IMR-90 (cell line): Measurements from ENCODE around the gene PCDHGC4. TPM values are rescaled to one million over a fixed set of nuclear protein-coding genes. Genes with fewer than 3 reads are reported as not detected.
A peak's percentile ranks its signal among the peaks of the same experiment; 100 is the strongest.

Source experiments
- ATAC-seq: fragments of 200-7000 bp; cut with Tn5 transposase; 2 replicates; pipeline ENCODE4 v1.9.1; 2020; ENCODE audit warnings: low read depth, mild to moderate bottlenecking, moderate library complexity
- BruUV-seq: library from RNA; stranded (reverse); fragments of 400-500 nt; replicated peaks from 2 replicates; lab custom pipeline; 2021; lab: Mats Ljungman, UMichigan
- CTCF ChIA-PET: fragments of 300-600 bp; formaldehyde crosslinking; extraction: SDS; loops from one replicate; lab custom pipeline; 2021; ENCODE audit warnings: antibody characterized with exemption; lab: Yijun Ruan, JAX
- POLR2A ChIA-PET: fragments of 300-600 bp; sonication (Branson Sonifier 250); formaldehyde crosslinking; loops from one replicate; lab custom pipeline; 2022; ENCODE audit warnings: antibody characterized with exemption; ENCODE audit not compliant: unreplicated experiment; lab: Charles Lee
- DNase-seq: peaks from one replicate; pipeline ENCODE4 v3.0.0; 2013
- H2AFZ ChIP-seq: replicated peaks from 2 replicates; pipeline ENCODE3; 2013; ENCODE audit warnings: low read length, mild to moderate bottlenecking; ENCODE audit not compliant: poor library complexity
- H2AK5ac ChIP-seq: 2 replicates; pipeline ENCODE4 v1.6.1; 2013; ENCODE audit warnings: low read depth, low read length, inconsistent platforms
- H2AK9ac ChIP-seq: replicated peaks from 2 replicates; pipeline ENCODE3; 2013; ENCODE audit warnings: mild to moderate bottlenecking, low read depth, low read length, moderate library complexity; ENCODE audit not compliant: poor library complexity
- H2BK120ac ChIP-seq: 2 replicates; pipeline ENCODE4 v1.6.1; 2013; ENCODE audit warnings: low read depth, low read length, inconsistent platforms
- H2BK15ac ChIP-seq: 3 replicates; pipeline ENCODE4 v1.6.1; 2013; ENCODE audit warnings: low read depth, low read length, inconsistent platforms
- H2BK20ac ChIP-seq: 2 replicates; pipeline ENCODE4 v1.6.1; 2013; ENCODE audit warnings: low read depth, mild to moderate bottlenecking, inconsistent platforms, low read length, moderate library complexity
- H2BK5ac ChIP-seq: 2 replicates; pipeline ENCODE4 v1.6.1; 2013; ENCODE audit warnings: mild to moderate bottlenecking, low read depth, low read length, inconsistent platforms; ENCODE audit not compliant: poor library complexity, severe bottlenecking
- H3K14ac ChIP-seq: replicated peaks from 2 replicates; pipeline ENCODE4 v1.6.1; 2013; ENCODE audit warnings: low read depth, low read length, inconsistent platforms
- H3K18ac ChIP-seq: 2 replicates; pipeline ENCODE4 v1.6.1; 2013; ENCODE audit warnings: low read depth, low read length, control low read depth
- H3K23ac ChIP-seq: 2 replicates; pipeline ENCODE4 v1.6.1; 2013; ENCODE audit warnings: low read depth, low read length, inconsistent platforms
- H3K27ac ChIP-seq: 2 replicates; pipeline ENCODE4 v1.5.1; 2013; ENCODE audit warnings: mild to moderate bottlenecking, control low read depth, low read length; ENCODE audit not compliant: insufficient read depth
- H3K27me3 ChIP-seq: 2 replicates; pipeline ENCODE4 v1.6.1; 2013; ENCODE audit warnings: low read length; ENCODE audit not compliant: control insufficient read depth, insufficient read depth
- H3K36me3 ChIP-seq: 2 replicates; pipeline ENCODE4 v1.6.1; 2013; ENCODE audit warnings: low read length, mixed read lengths; ENCODE audit not compliant: control insufficient read depth, insufficient read depth
- H3K4ac ChIP-seq: 2 replicates; pipeline ENCODE4 v1.6.1; 2013; ENCODE audit warnings: low read depth, low read length, inconsistent platforms
- H3K4me1 ChIP-seq: 2 replicates; pipeline ENCODE4 v1.6.1; 2013; ENCODE audit warnings: low read length, mixed read lengths; ENCODE audit not compliant: control insufficient read depth, insufficient read depth
- H3K4me2 ChIP-seq: 2 replicates; pipeline ENCODE4 v1.6.1; 2013; ENCODE audit warnings: low read depth, mild to moderate bottlenecking, control low read depth, low read length, moderate library complexity
- H3K4me3 ChIP-seq: 2 replicates; pipeline ENCODE4 v1.5.1; 2013; ENCODE audit warnings: low read depth, mild to moderate bottlenecking, control low read depth, low read length, moderate library complexity; ENCODE audit not compliant: insufficient read depth
- H3K56ac ChIP-seq: 2 replicates; pipeline ENCODE4 v1.6.1; 2013; ENCODE audit warnings: low read length, inconsistent platforms; ENCODE audit not compliant: insufficient read depth; ENCODE audit errors: extremely low read depth
- H3K79me1 ChIP-seq, 2 experiments: 2 replicates each; pipeline ENCODE4 v1.6.1; 2013; ENCODE audit warnings: low read length in 2 of 2, inconsistent platforms in 1 of 2, low read depth in 1 of 2
- H3K9ac ChIP-seq: 2 replicates; pipeline ENCODE4 v1.6.1; 2013; ENCODE audit warnings: low read depth, low read length, control low read depth
- H3K9me1 ChIP-seq: 2 replicates; pipeline ENCODE4 v1.6.1; 2013; ENCODE audit warnings: low read length, inconsistent platforms; ENCODE audit not compliant: insufficient read depth
- H3K9me3 ChIP-seq: 2 replicates; pipeline ENCODE4 v1.6.1; 2013; ENCODE audit warnings: low read length; ENCODE audit not compliant: control insufficient read depth, insufficient read depth
- H4K20me1 ChIP-seq: 2 replicates; pipeline ENCODE4 v1.6.1; 2013; ENCODE audit warnings: low read length, inconsistent platforms; ENCODE audit not compliant: insufficient read depth
- H4K5ac ChIP-seq: 2 replicates; pipeline ENCODE4 v1.6.1; 2013; ENCODE audit warnings: mild to moderate bottlenecking, low read depth, low read length, control low read depth
- H4K8ac ChIP-seq, 2 experiments: 2 replicates each; pipeline ENCODE4 v1.6.1; 2013; ENCODE audit warnings: low read depth in 2 of 2, low read length in 2 of 2, control low read depth in 1 of 2, inconsistent platforms in 1 of 2
- H4K91ac ChIP-seq: 2 replicates; pipeline ENCODE4 v1.6.1; 2013; ENCODE audit warnings: low read depth, low read length, inconsistent platforms; ENCODE audit not compliant: insufficient read depth
- CHD1 ChIP-seq: IDR thresholded peaks from 2 replicates; pipeline ENCODE4 v1.6.1; 2012; ENCODE audit warnings: low read depth, low read length, improper control_type of control experiment
- ELK1 ChIP-seq: fragments of 150-350 bp; IDR thresholded peaks from 2 replicates; pipeline ENCODE4 v1.6.1; 2016; ENCODE audit warnings: low read depth, mild to moderate bottlenecking, low read length, moderate library complexity, borderline replicate concordance
- FOS ChIP-seq: fragments of 150-350 bp; IDR thresholded peaks from 2 replicates; pipeline ENCODE4 v1.6.1; 2016; ENCODE audit warnings: low read depth, low read length
- MXI1 ChIP-seq: IDR thresholded peaks from 2 replicates; pipeline ENCODE4 v1.6.1; 2012; ENCODE audit warnings: low read depth, mild to moderate bottlenecking, low read length, moderate library complexity, borderline replicate concordance
- RAD21 ChIP-seq: IDR thresholded peaks from 2 replicates; pipeline ENCODE4 v1.6.1; 2012; ENCODE audit warnings: low read length, improper control_type of control experiment
- WGBS, 2 experiments: methylation state at CpG; one replicate each; pipeline versions ENCODE4 v1.1.5 to v1.1.7; 2013; ENCODE audit warnings: missing lambda C conversion rate in 2 of 2; ENCODE audit not compliant: insufficient read length in 1 of 2; ENCODE audit errors: extremely low coverage in 2 of 2; 5-methylcytosine and 5-hydroxymethylcytosine counted together
- dilution Hi-C: fragments of 300-500 bp; cut with HindIII; formaldehyde crosslinking; loops from one replicate; pipeline ENCODE4 v1.14.3; 2018; ENCODE audit warnings: low sequenced_read_pairs; ENCODE audit not compliant: unreplicated experiment
- in situ Hi-C: fragments of 300-500 bp; cut with MboI; formaldehyde crosslinking; loops from 3 replicates; pipeline ENCODE4 v1.14.3; 2019; ENCODE audit warnings: low sequenced_read_pairs, inconsistent platforms, mixed read lengths
- intact Hi-C: fragments of 100-400 bp; cut with micrococcal nuclease; formaldehyde crosslinking; loops from 2 replicates; pipeline ENCODE4 v1.10.0; 2022
- polyA plus RNA-seq, 3 experiments: library from polyadenylated mRNA; depleted of rRNA; stranded (reverse); fragments of >200 nt; gene quantifications; 2 replicates each; pipeline ENCODE4 v1.2.3, GENCODE V29; 2012; ENCODE audit warnings: low replicate concordance in 1 of 3
- total RNA-seq: library from RNA; depleted of rRNA; stranded (reverse); fragments of >200 nt; gene quantifications from 2 replicates; pipeline ENCODE4 v1.2.3, GENCODE V29; 2012
- TF ChIP-seq, protein P1 (sequence below): conservative IDR thresholded peaks from 2 replicates; pipeline ENCODE4 v1.5.1; 2012; ENCODE audit warnings: mild to moderate bottlenecking, low read depth, low read length, improper control_type of control experiment

The PCDHGC4 gene
- total and polyA plus RNA-seq, 2 of the 4 experiments (the other 2 are of a cell fraction), result 0.65 to 1.6 TPM

- Histone ChIP-seq H4K8ac (peak overlapping the region in 1 of 2 experiments; percentile 53; a peak in 1 of 4 replicates), H3K23ac (no peak overlapping the region; the same call in 1 of the 2 replicates), H3K4ac (peak overlapping the region; percentile 61), H3K9me3 (no peaks in the 10 kb centered on the region), H2AFZ (no peak overlapping the region), H3K9ac (peak overlapping the region; percentile 1; the same call in 1 of the 2 replicates), H4K20me1 (no peaks in the 10 kb centered on the region), H3K27me3 (no peaks in the 10 kb centered on the region), H3K9me1 (peaks cover 39% of the 10 kb centered on the region), H3K79me1 (peaks cover 6 to 49% of the 10 kb centered on the region in 2 experiments; a peak in 3 of 4 replicates), H3K18ac (peak overlapping the region; percentile 6; the same call in 1 of the 2 replicates), H3K36me3 (peaks cover 5% of the 10 kb centered on the region), H3K56ac (no peak overlapping the region), H4K91ac (peak overlapping the region; percentile 31), H3K4me1 (peaks cover 62% of the 10 kb centered on the region), H4K5ac (peak overlapping the region; percentile 15; the same call in 1 of the 2 replicates), H3K4me2 (no peak overlapping the region), H3K14ac (peak overlapping the region; percentile 34), H2AK9ac (peak overlapping the region; percentile 68), H3K4me3 (no peak overlapping the region), H2AK5ac (peak overlapping the region; percentile 93; the same call in 1 of the 2 replicates), H2BK120ac (peak overlapping the region; percentile 67; the same call in 1 of the 2 replicates), H2BK15ac (peak overlapping the region; percentile 34; the same call in 1 of the 3 replicates), H3K27ac (peak overlapping the region; percentile 8; the same call in 1 of the 2 replicates), H2BK20ac (peak overlapping the region; percentile 58), H2BK5ac (peak overlapping the region; percentile 6)
- in situ Hi-C loops (no loop called here), intact Hi-C loops (no loop called here), dilution Hi-C loops (no loop called here)
- no TSS peak for BruUV-seq
- TF ChIP-seq CHD1 (no peak), FOS (no peak), RAD21 (no peak), MXI1 (no peak), ELK1 (no peak)
- TF ChIP-seq, protein P1, sequence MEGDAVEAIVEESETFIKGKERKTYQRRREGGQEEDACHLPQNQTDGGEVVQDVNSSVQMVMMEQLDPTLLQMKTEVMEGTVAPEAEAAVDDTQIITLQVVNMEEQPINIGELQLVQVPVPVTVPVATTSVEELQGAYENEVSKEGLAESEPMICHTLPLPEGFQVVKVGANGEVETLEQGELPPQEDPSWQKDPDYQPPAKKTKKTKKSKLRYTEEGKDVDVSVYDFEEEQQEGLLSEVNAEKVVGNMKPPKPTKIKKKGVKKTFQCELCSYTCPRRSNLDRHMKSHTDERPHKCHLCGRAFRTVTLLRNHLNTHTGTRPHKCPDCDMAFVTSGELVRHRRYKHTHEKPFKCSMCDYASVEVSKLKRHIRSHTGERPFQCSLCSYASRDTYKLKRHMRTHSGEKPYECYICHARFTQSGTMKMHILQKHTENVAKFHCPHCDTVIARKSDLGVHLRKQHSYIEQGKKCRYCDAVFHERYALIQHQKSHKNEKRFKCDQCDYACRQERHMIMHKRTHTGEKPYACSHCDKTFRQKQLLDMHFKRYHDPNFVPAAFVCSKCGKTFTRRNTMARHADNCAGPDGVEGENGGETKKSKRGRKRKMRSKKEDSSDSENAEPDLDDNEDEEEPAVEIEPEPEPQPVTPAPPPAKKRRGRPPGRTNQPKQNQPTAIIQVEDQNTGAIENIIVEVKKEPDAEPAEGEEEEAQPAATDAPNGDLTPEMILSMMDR, result no peak
- 100% methylated on average over 2 of the region's 8 CpGs; no CpG with 5 or more reads in 1 of the 2 experiments for WGBS, 2 experiments
- DNase-seq (no peak), ATAC-seq (no peak)
- ChIA-PET POLR2A (interaction anchor here (0.5 kb wide), 1 partner anchor 51 kb away, joined by 3 read pairs; no protein-coding TSS in a partner anchor), CTCF (interaction anchor here (0.6 to 1.8 kb wide), 3 partner anchors 41 to 125 kb away, joined by 4 to 7 read pairs (median 4); no protein-coding TSS in a partner anchor)
These were observed 32.5 kb downstream of the PCDHGC4 start for GRCh38 chr5:141517312-141517711.
